SJSA1 (cell line): ENCODE data around the gene SERPINH1. TPM values are rescaled to one million over a fixed set of nuclear protein-coding genes. Genes with fewer than 3 reads are reported as not detected.

Experiments
- DNase-seq, 2 experiments: peaks; one replicate each; pipeline ENCODE4 v3.0.0-alpha.2; 2015 to 2020; ENCODE audit warnings: low spot score in 2 of 2, low read depth in 1 of 2
- H3K27ac ChIP-seq: fragments of 250-450 bp; sonication (Bioruptor Pico); 2 replicates; pipeline ENCODE4 v1.5.1; 2020; ENCODE audit warnings: mild to moderate bottlenecking, moderate library complexity
- H3K27me3 ChIP-seq: fragments of 250-450 bp; sonication (Bioruptor Pico); replicated peaks from 2 replicates; pipeline ENCODE4 v1.5.1; 2020; ENCODE audit warnings: mild to moderate bottlenecking, moderate library complexity
- H3K36me3 ChIP-seq: fragments of 250-450 bp; sonication (Bioruptor Pico); 2 replicates; pipeline ENCODE4 v1.5.1; 2020; ENCODE audit warnings: mild to moderate bottlenecking
- H3K4me1 ChIP-seq: fragments of 250-450 bp; sonication (Bioruptor Pico); replicated peaks from 2 replicates; pipeline ENCODE4 v1.6.1; 2021; ENCODE audit warnings: mild to moderate bottlenecking
- H3K4me3 ChIP-seq: fragments of 250-450 bp; sonication (Bioruptor Pico); 2 replicates; pipeline ENCODE4 v1.5.1; 2020; ENCODE audit warnings: mild to moderate bottlenecking
- H3K9me3 ChIP-seq: fragments of 250-450 bp; sonication (Bioruptor Pico); replicated peaks from 2 replicates; pipeline ENCODE4 v1.5.1; 2020; ENCODE audit warnings: mild to moderate bottlenecking
- total RNA-seq: library from RNA; depleted of rRNA; stranded (reverse); fragments of >200 nt; shearing (Covaris generic); gene quantifications from 2 replicates; pipeline ENCODE4 v1.2.3, GENCODE V29; 2014

The SERPINH1 gene
- total RNA-seq, 1 experiment from 2014 or later, result 638 TPM

DNA sequence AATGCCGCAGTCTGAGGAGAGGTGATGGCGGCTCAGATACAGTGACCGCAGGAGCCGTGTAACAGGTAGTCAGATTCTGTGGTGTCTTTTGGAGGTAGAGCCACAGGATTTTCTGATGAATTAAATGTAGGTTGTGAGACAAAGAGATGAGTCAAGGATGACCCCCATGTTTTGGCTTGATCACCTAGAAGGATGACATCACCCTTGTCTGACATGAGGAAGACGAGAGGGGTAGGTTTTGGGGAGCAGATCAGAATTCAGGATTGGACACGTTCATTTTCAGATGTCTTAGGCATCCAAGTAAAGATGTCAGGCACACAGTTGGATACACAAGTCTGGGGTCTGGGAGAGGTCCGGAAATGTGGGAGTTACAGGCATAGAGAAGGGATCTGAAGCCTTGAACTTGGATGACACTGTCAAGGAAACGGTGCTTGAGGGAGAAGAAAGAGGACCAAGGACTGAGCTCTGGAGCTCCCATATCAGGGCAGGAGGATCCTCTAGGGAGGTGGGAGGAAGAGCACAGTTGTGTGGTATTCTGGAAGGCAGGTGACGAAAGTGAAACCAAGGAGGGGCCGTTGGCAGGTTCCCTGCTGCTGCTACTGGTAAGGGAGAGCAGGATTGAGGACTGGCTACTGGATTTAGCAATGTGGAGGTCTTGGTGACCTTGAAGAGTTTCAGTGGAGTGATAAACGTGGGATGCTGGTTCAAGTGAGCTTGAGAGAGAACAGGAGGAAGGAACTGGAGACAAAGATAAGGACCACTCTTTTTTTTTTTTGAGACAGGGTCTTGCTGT lies 23.7 kb upstream of the SERPINH1 start:
- Histone ChIP-seq H3K36me3 (no peaks in the 10 kb centered on the region), H3K9me3 (no peaks in the 10 kb centered on the region), H3K27ac (no peak overlapping the region), H3K27me3 (no peaks in the 10 kb centered on the region), H3K4me3 (no peak overlapping the region), H3K4me1 (no peaks in the 10 kb centered on the region)
- DNase-seq, result no peak

- Histone ChIP-seq H3K9me3 (no peaks in the 10 kb centered on the region), H3K36me3 (no peaks in the 10 kb centered on the region), H3K4me1 (no peaks in the 10 kb centered on the region), H3K27me3 (no peaks in the 10 kb centered on the region), H3K4me3 (no peak overlapping the region), H3K27ac (no peak overlapping the region)
- DNase-seq, result no peak
Measured at GRCh38 chr11:75539459-75540334, 22.4 kb upstream of the SERPINH1 start.

DNA sequence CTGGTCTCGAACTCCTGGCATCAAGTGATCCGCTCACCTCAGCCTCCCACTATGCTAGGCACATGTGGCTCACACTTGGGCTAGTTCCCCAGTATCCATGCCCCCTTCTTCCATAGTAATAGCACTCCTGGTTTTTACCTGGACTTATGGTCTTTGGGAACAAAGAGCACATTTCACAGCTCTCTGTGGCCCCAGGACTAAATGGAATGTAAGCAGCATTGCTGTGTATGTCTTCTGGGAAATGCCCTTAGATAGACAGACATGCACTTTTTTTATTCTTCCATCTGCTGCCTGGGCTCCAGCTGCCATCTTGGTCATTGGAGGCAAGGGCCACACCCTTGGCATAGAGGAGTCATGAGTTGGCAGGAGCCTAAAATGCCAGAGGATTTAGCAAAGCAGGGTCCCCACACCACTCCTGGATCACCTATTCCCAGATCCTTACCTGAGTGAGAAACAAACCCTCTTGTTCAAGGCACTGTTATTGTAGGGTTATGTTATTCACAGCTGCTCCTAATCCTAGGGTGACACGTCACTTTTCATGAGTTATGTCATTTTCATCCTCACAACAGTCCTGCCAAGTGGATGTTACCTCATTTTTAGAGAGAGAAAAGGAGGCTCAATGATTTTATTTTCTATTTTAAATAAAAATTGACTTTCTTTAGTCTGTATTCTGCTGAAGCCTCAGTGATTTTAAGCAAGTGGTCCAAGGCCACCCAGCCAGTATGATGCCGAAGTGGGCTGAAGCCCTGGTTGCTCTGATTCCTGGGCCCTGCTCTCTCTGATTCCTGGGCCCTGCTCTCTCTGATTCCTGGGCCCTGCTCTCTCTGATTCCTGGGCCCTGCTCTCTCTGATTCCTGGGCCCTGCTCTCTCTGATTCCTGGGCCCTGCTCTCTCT lies 20.6 kb upstream of the SERPINH1 start:
- Histone ChIP-seq H3K27me3 (no peaks in the 10 kb centered on the region), H3K36me3 (no peaks in the 10 kb centered on the region), H3K27ac (no peak overlapping the region), H3K4me1 (no peaks in the 10 kb centered on the region), H3K4me3 (no peak overlapping the region), H3K9me3 (no peaks in the 10 kb centered on the region)
- DNase-seq, result no peak

GRCh38 chr11:75542088-75542438 lies 20.0 kb upstream of the SERPINH1 start:
- H3K27me3 ChIP-seq, result no peaks in the 10 kb centered on the region
- H3K9me3 ChIP-seq, result no peaks in the 10 kb centered on the region
- DNase-seq, result no peak

GRCh38 chr11:75543806-75544205 lies 18.2 kb upstream of the SERPINH1 start:
- Histone ChIP-seq H3K9me3 (no peaks in the 10 kb centered on the region), H3K27ac (no peak overlapping the region), H3K36me3 (no peaks in the 10 kb centered on the region), H3K4me1 (peaks cover 4% of the 10 kb centered on the region; the same call in 1 of the 2 replicates), H3K4me3 (no peak overlapping the region), H3K27me3 (no peaks in the 10 kb centered on the region)
- DNase-seq, result no peak

More at GRCh38 chr11:75542088-75542438, 20.0 kb upstream of the SERPINH1 start:
- H3K4me1 ChIP-seq, result no peaks in the 10 kb centered on the region
- H3K4me3 ChIP-seq, result no peak overlapping the region
- no peaks in the 10 kb centered on the region for H3K36me3 ChIP-seq
- H3K27ac ChIP-seq, result no peak overlapping the region

- Histone ChIP-seq H3K36me3 (no peaks in the 10 kb centered on the region), H3K4me1 (peaks cover 4% of the 10 kb centered on the region; the same call in 1 of the 2 replicates), H3K4me3 (no peak overlapping the region), H3K27ac (no peak overlapping the region), H3K27me3 (no peaks in the 10 kb centered on the region), H3K9me3 (no peaks in the 10 kb centered on the region)
- DNase-seq, result no peak
Measured at GRCh38 chr11:75547177-75547576, 14.9 kb upstream of the SERPINH1 start.

- DNase-seq, result peak; percentile 49 to 57
Measured at GRCh38 chr11:75547617-75548058, 14.4 kb upstream of the SERPINH1 start.

GRCh38 chr11:75548595-75549272 lies 13.3 kb upstream of the SERPINH1 start:
- no peak for DNase-seq

More at GRCh38 chr11:75547617-75548058, 14.4 kb upstream of the SERPINH1 start:
- H3K9me3 ChIP-seq, result no peaks in the 10 kb centered on the region
- H3K36me3 ChIP-seq, result no peaks in the 10 kb centered on the region
- no peak overlapping the region for H3K4me3 ChIP-seq
- peaks cover 4% of the 10 kb centered on the region; the same call in 1 of the 2 replicates for H3K4me1 ChIP-seq
- H3K27ac ChIP-seq, result no peak overlapping the region
- no peaks in the 10 kb centered on the region for H3K27me3 ChIP-seq

DNA sequence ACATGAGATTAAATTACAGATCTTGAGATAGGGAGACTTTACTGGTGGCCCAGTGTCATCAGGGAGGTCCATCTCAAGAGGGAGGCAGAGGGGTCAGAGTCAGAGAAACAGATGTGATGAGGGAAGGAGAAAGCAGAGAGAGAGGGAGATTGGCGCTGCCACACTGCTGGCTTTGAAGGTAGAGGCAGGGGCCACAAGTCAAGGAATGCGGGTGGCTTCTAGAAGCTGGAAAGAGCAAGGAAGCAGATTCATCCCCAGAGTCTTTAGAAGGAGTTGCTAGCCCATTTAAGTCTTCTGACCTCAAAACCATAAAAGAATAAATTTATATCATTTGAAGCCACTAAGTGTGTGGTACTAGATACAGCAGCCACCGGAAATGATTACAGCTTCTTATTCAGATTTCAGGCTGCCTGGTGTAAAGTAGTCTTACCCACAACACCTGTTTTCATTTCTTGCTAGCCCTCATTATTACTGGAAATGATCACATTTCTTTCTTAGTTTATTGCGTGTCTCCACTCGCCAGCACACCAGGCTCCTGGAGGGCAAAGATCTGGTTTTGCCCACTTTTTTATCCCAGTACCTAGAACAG lies 12.6 kb upstream of the SERPINH1 start:
- no peaks in the 10 kb centered on the region for H3K9me3 ChIP-seq
- no peak overlapping the region for H3K27ac ChIP-seq
- H3K4me1 ChIP-seq, result peaks cover 14% of the 10 kb centered on the region
- no peaks in the 10 kb centered on the region for H3K36me3 ChIP-seq
- no peaks in the 10 kb centered on the region for H3K27me3 ChIP-seq
- no peak for DNase-seq
- H3K4me3 ChIP-seq, result no peak overlapping the region

More at GRCh38 chr11:75548595-75549272, 13.3 kb upstream of the SERPINH1 start:
- Histone ChIP-seq H3K27me3 (no peaks in the 10 kb centered on the region), H3K27ac (no peak overlapping the region), H3K4me3 (no peak overlapping the region), H3K36me3 (no peaks in the 10 kb centered on the region), H3K4me1 (peaks cover 6% of the 10 kb centered on the region), H3K9me3 (no peaks in the 10 kb centered on the region)

DNA sequence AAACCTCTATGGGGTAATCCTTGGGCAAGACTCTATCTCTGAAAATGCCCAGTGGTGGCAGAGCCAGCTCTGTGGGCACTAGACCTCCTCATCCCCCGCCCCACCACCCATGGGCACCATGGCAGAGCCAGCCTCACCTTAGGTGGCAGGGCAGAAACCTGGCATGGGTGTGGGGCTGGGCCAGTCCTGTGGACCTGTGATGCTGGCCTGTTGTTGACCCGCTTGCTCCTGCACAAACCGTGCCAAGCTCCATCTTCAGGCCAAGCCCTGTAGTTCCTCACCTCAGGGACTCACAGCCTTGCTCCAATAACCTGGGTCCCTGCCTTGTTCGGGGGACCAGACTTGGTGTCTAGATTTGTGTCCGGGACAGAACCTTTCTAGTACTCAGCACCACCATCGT lies 8.9 kb upstream of the SERPINH1 start:
- no peak overlapping the region for H3K27ac ChIP-seq
- DNase-seq, result no peak

GRCh38 chr11:75553889-75554257 lies 8.2 kb upstream of the SERPINH1 start:
- no peaks in the 10 kb centered on the region for H3K36me3 ChIP-seq
- peaks cover 29% of the 10 kb centered on the region for H3K4me1 ChIP-seq
- H3K27ac ChIP-seq, result no peak overlapping the region
- DNase-seq, result no peak
- H3K9me3 ChIP-seq, result no peaks in the 10 kb centered on the region
- H3K4me3 ChIP-seq, result no peak overlapping the region
- H3K27me3 ChIP-seq, result no peaks in the 10 kb centered on the region

More for the DNA sequence above, 8.9 kb upstream of the SERPINH1 start:
- Histone ChIP-seq H3K4me1 (peaks cover 23% of the 10 kb centered on the region), H3K9me3 (no peaks in the 10 kb centered on the region), H3K36me3 (no peaks in the 10 kb centered on the region), H3K27me3 (no peaks in the 10 kb centered on the region), H3K4me3 (no peak overlapping the region)

DNA sequence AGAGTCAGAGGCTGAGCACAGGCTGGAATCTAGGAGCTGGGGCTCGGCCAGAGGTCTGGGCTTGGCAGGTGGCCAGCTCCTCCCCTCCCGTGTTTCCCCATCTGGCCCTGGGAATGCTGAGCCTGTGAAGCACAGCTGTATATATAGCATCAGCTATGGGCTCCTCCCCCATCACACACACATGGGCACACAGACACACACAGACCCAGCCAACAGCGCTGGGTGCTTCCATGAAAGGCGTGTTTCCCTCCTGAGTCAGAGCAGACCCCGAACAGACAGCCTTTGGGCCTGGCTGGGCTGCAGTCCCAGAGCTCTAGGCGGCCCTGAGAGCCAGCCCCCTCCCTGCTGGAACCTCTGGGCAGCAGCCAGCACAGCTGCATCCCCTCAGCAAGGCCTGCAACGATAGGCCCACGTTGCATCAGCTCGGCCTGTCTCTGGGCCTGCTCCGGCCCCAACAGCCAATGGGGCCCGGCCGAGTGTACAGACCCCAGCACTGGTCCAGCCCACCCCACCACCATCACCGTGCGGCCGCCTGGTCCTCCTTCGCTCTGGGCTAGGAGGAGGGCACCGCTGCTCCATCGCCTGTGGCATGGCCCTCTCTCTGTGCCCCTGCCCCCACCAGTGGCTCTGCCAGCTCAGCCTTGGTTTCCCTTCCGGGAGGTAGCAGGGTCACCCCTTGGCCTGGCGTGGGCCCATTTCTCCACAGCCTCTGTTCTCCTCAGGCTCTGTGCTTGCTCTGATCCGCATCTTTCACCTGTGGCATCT lies 7.6 kb upstream of the SERPINH1 start:
- DNase-seq, result peak; percentile 78 to 81
- Histone ChIP-seq H3K4me1 (peaks cover 35% of the 10 kb centered on the region), H3K4me3 (no peak overlapping the region), H3K27ac (no peak overlapping the region), H3K27me3 (no peaks in the 10 kb centered on the region), H3K36me3 (no peaks in the 10 kb centered on the region), H3K9me3 (no peaks in the 10 kb centered on the region)
